WTC11 (cell line): ENCODE data around the gene GHRHR.

Source experiments
- ATF1 ChIP-seq: sonication (generic); formaldehyde crosslinking; IDR thresholded peaks from 2 replicates; pipeline ENCODE4 v1.8.1; 2023; ENCODE audit warnings: mild to moderate bottlenecking, moderate library complexity, missing genetic modification reagents
- E2F4 ChIP-seq: sonication (generic); formaldehyde crosslinking; IDR thresholded peaks from 2 replicates; pipeline ENCODE4 v1.8.1; 2022; ENCODE audit warnings: low read depth, mild to moderate bottlenecking, moderate library complexity, missing genetic modification reagents, borderline replicate concordance
- ELF4 ChIP-seq: sonication (generic); formaldehyde crosslinking; IDR thresholded peaks from 2 replicates; pipeline ENCODE4 v1.8.1; 2022; ENCODE audit warnings: low read depth, mild to moderate bottlenecking, moderate library complexity, missing genetic modification reagents
- GRHL2 ChIP-seq: fragments of 250-450 bp; sonication (Bioruptor Pico); IDR thresholded peaks from 2 replicates; pipeline ENCODE4 v1.8.0; 2022; ENCODE audit warnings: mild to moderate bottlenecking, moderate library complexity; ENCODE audit not compliant: insufficient replicate concordance, severe bottlenecking
- GTF2I ChIP-seq: fragments of 250-450 bp; sonication (Bioruptor Pico); conservative IDR thresholded peaks from 2 replicates; pipeline ENCODE4 v1.4.0; 2021; ENCODE audit warnings: mild to moderate bottlenecking
- MAX ChIP-seq: sonication (generic); formaldehyde crosslinking; IDR thresholded peaks from 2 replicates; pipeline ENCODE4 v1.8.0; 2022; ENCODE audit warnings: mild to moderate bottlenecking, missing genetic modification reagents
- MLX ChIP-seq: sonication (generic); formaldehyde crosslinking; IDR thresholded peaks from 2 replicates; pipeline ENCODE4 v1.8.1; 2023; ENCODE audit warnings: mild to moderate bottlenecking, missing genetic modification reagents, moderate library complexity
- MXD4 ChIP-seq: fragments of 250-450 bp; sonication (Bioruptor Pico); IDR thresholded peaks from 2 replicates; pipeline ENCODE4 v1.8.0; 2021; ENCODE audit warnings: mild to moderate bottlenecking, moderate library complexity, borderline replicate concordance
- SMAD3 ChIP-seq: sonication (generic); formaldehyde crosslinking; IDR thresholded peaks from 2 replicates; pipeline ENCODE4 v1.8.0; 2022; ENCODE audit warnings: missing genetic modification reagents, mild to moderate bottlenecking, borderline replicate concordance
- SMAD4 ChIP-seq: sonication (generic); formaldehyde crosslinking; IDR thresholded peaks from 2 replicates; pipeline ENCODE4 v1.8.0; 2022; ENCODE audit warnings: mild to moderate bottlenecking, missing genetic modification reagents
- TCF7 ChIP-seq: sonication (generic); formaldehyde crosslinking; IDR thresholded peaks from 2 replicates; pipeline ENCODE4 v1.8.0; 2022; ENCODE audit warnings: mild to moderate bottlenecking, low read depth, missing genetic modification reagents, moderate library complexity
- TF ChIP-seq, protein P1 (sequence below): fragments of 200-600 bp; IDR thresholded peaks from 2 replicates; pipeline ENCODE4 v1.8.0; 2022; ENCODE audit warnings: antibody characterized with exemption

GRCh38 chr7:30927040-30927439, 36.7 kb upstream of the GHRHR start:
- TF ChIP-seq, protein P1, sequence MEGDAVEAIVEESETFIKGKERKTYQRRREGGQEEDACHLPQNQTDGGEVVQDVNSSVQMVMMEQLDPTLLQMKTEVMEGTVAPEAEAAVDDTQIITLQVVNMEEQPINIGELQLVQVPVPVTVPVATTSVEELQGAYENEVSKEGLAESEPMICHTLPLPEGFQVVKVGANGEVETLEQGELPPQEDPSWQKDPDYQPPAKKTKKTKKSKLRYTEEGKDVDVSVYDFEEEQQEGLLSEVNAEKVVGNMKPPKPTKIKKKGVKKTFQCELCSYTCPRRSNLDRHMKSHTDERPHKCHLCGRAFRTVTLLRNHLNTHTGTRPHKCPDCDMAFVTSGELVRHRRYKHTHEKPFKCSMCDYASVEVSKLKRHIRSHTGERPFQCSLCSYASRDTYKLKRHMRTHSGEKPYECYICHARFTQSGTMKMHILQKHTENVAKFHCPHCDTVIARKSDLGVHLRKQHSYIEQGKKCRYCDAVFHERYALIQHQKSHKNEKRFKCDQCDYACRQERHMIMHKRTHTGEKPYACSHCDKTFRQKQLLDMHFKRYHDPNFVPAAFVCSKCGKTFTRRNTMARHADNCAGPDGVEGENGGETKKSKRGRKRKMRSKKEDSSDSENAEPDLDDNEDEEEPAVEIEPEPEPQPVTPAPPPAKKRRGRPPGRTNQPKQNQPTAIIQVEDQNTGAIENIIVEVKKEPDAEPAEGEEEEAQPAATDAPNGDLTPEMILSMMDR, result no peak
- no peak for TF ChIP-seq ELF4 (CRISPR knock-in tag)
- no peak for TF ChIP-seq MXD4
- no peak for TF ChIP-seq SMAD3
- no peak for TF ChIP-seq SMAD4 (CRISPR knock-in tag)
- TF ChIP-seq MLX (CRISPR knock-in tag), result no peak
- TF ChIP-seq GRHL2, result no peak
- no peak for TF ChIP-seq ATF1 (CRISPR knock-in tag)
- TF ChIP-seq E2F4 (CRISPR knock-in tag), result no peak
- no peak for TF ChIP-seq GTF2I (CRISPR knock-in tag)
- no peak for TF ChIP-seq TCF7 (CRISPR knock-in tag)
- no peak for TF ChIP-seq MAX (CRISPR knock-in tag)
